Omental fat pad (tissue), 4 donors: Measurements from ENCODE around the gene HEBP2. TPM values are rescaled to one million over a fixed set of nuclear protein-coding genes. Genes with fewer than 3 reads are reported as not detected.

Experiments used
- ATAC-seq: fragments of 150-250 bp; one replicate; pipeline ENCODE4 v1.9.1; 2016; ENCODE audit warnings: mild to moderate bottlenecking, moderate library complexity; ENCODE audit not compliant: low FRiP score
- DNase-seq: peaks from one replicate; pipeline ENCODE4 v3.0.0-alpha.2; 2019; ENCODE audit warnings: low spot score
- total RNA-seq, 4 donors: library from RNA; depleted of rRNA; stranded (reverse); fragments of >200 nt; gene quantifications; one replicate each; pipeline ENCODE4 v1.1.0, GENCODE V29; 2016
- TF ChIP-seq, protein P1 (sequence below), 3 donors: fragments of 450-650 bp; IDR thresholded peaks; one replicate each; pipeline ENCODE4 v1.5.1; 2016 to 2017; ENCODE audit warnings: antibody characterized with exemption in 3 of 3, mild to moderate bottlenecking in 3 of 3, moderate library complexity in 2 of 3

HEBP2 gene
- total RNA-seq, 4 donors from 2014 or later = 118 to 282 (median 205) TPM

GRCh38 chr6:138374230-138374629, 29.8 kb upstream of the HEBP2 start:
- ATAC-seq (no peak), DNase-seq (no peak)
- TF ChIP-seq, protein P1, sequence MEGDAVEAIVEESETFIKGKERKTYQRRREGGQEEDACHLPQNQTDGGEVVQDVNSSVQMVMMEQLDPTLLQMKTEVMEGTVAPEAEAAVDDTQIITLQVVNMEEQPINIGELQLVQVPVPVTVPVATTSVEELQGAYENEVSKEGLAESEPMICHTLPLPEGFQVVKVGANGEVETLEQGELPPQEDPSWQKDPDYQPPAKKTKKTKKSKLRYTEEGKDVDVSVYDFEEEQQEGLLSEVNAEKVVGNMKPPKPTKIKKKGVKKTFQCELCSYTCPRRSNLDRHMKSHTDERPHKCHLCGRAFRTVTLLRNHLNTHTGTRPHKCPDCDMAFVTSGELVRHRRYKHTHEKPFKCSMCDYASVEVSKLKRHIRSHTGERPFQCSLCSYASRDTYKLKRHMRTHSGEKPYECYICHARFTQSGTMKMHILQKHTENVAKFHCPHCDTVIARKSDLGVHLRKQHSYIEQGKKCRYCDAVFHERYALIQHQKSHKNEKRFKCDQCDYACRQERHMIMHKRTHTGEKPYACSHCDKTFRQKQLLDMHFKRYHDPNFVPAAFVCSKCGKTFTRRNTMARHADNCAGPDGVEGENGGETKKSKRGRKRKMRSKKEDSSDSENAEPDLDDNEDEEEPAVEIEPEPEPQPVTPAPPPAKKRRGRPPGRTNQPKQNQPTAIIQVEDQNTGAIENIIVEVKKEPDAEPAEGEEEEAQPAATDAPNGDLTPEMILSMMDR (IDR thresholded peaks at IDR 0.05) = no peak

GRCh38 chr6:138374815-138375214, 29.2 kb upstream of the HEBP2 start:
- ATAC-seq (no peak), DNase-seq (no peak)
- TF ChIP-seq, protein P1 (IDR thresholded peaks at IDR 0.05) = no peak

- TF ChIP-seq, protein P1 (IDR thresholded peaks at IDR 0.05) = no peak
- DNase-seq (no peak), ATAC-seq (no peak)
These were observed 27.0 kb upstream of the HEBP2 start for GRCh38 chr6:138377042-138377441.

GRCh38 chr6:138377844-138378243, 26.2 kb upstream of the HEBP2 start, which contains the start of gene SMIM28:
Gene SMIM28 (plus strand): TSS chr6:138377905. CDS start chr6:138378073, 168 bp downstream.
- TF ChIP-seq, protein P1 (IDR thresholded peaks at IDR 0.05) = no peak

GRCh38 chr6:138378463-138378862, 25.6 kb upstream of the HEBP2 start:
- TF ChIP-seq, protein P1 (IDR thresholded peaks at IDR 0.05) = no peak
- DNase-seq = no peak
- ATAC-seq = no peak

More at GRCh38 chr6:138377844-138378243, 26.2 kb upstream of the HEBP2 start, which contains the start of gene SMIM28:
- ATAC-seq (no peak), DNase-seq (no peak)

DNA sequence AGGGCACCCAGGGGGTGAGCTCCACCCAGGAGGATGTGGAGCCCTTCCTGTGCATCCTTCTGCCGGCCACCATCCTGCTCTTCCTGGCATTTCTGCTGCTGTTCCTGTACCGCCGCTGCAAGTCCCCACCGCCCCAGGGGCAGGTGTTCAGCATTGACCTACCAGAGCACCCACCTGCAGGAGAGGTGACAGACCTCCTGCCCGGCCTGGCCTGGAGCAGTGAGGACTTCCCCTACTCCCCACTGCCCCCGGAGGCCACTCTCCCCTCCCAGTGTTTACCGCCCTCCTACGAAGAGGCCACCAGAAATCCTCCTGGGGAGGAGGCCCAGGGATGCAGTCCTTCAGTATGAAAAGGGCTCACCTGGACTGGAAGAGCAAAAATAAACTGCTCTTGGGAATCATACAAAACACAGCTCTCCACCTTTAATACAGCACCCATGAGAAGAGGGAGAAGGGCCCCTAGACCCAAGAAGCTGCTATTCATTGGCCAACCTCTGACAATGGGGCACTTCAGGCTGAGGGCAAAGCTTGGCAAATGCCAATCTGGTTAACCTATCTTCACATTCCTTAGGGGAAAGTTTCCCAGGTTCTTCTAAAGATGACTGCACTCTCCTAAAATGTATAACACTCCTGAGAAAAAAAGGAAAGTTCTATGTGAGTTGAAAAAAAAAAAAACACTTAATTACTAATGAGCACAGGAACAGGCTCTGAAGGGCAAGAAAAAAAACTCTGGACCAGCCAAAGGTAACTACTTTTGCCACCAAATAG, 21.3 kb upstream of the HEBP2 start:
- TF ChIP-seq, protein P1 (IDR thresholded peaks at IDR 0.05) = no peak
- ATAC-seq (no peak), DNase-seq (no peak)

DNA sequence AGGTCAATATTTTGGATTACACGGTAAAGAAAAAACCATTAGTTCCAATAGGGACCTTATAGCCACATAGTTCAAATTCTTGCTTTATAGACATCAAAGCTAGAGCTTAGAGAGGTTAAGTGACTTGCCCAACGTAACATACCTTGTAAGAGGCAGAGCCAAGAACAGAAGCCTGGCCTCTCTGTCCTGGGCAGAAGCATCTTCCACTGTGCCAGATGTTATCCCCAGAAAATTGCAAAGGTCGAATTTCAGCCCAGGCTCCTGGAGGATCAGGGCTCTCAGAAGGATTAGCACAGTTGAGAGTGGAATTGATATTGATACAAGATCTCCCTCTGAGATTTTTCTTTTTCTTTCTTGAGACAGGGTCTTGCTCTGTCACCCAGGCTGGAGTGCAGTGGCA, 20.2 kb upstream of the HEBP2 start:
- ATAC-seq (no peak), DNase-seq (no peak)
- TF ChIP-seq, protein P1 (IDR thresholded peaks at IDR 0.05) = no peak
